Kidney epithelial cell (primary cell): ENCODE results near the gene ATF4. TPM values are rescaled to one million over a fixed set of nuclear protein-coding genes. Genes with fewer than 3 reads are reported as not detected.

ENCODE experiments used
- DNase-seq: peaks from one replicate; pipeline ENCODE4 v3.0.0-alpha.2; 2010; ENCODE audit warnings: low read depth
- H3K27me3 ChIP-seq: 2 replicates; pipeline ENCODE4 v1.6.0; 2011; ENCODE audit warnings: low read length; ENCODE audit not compliant: control insufficient read depth, insufficient read depth
- H3K36me3 ChIP-seq: 2 replicates; pipeline ENCODE4 v1.5.1; 2011; ENCODE audit warnings: low read length; ENCODE audit not compliant: control insufficient read depth, insufficient read depth
- H3K4me3 ChIP-seq: 2 replicates; pipeline ENCODE4 v1.5.1; 2011; ENCODE audit warnings: low read depth, mild to moderate bottlenecking, control low read depth, low read length
- total RNA-seq: library from RNA; depleted of rRNA; stranded (reverse); fragments of >200 nt; gene quantifications from 2 replicates; pipeline ENCODE4 v1.2.3, GENCODE V29; 2015
- TF ChIP-seq, protein P1 (sequence below): IDR thresholded peaks from 2 replicates; pipeline ENCODE4 v1.5.1; 2011; ENCODE audit warnings: mild to moderate bottlenecking, moderate library complexity, low read length, control low read depth, inconsistent platforms; ENCODE audit not compliant: insufficient read depth, poor library complexity, severe bottlenecking

ATF4 gene
- total RNA-seq, 1 donor from 2014 or later, result 763 TPM

DNA sequence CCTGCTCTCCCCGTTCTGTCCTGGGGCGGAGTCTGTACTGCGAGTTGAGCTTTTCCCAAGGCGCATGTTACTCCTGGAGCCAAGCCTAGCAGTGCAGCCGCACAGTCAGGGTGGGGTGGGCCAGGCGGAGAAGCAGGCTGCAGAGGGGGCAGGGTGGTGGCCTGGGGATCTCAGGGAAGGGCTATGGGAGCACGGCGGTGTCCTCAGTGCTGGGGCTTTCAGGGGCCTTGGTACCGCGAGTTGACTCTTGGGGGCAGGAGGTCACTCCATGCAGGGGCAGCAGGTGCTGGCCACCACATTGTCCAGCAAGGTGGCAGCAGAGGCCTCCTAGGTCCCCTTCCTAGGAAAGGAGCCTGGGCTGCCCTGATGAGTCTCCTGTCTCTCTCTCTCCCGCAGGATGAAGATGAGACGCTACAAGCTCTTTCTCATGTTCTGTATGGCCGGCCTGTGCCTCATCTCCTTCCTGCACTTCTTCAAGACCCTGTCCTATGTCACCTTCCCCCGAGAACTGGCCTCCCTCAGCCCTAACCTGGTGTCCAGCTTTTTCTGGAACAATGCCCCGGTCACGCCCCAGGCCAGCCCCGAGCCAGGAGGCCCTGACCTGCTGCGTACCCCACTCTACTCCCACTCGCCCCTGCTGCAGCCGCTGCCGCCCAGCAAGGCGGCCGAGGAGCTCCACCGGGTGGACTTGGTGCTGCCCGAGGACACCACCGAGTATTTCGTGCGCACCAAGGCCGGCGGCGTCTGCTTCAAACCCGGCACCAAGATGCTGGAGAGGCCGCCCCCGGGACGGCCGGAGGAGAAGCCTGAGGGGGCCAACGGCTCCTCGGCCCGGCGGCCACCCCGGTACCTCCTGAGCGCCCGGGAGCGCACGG, 33.2 kb upstream of the ATF4 start:
- Histone ChIP-seq H3K4me3 (no peak overlapping the region), H3K27me3 (peaks cover 2% of the 10 kb centered on the region), H3K36me3 (no peaks in the 10 kb centered on the region)
- TF ChIP-seq, protein P1, sequence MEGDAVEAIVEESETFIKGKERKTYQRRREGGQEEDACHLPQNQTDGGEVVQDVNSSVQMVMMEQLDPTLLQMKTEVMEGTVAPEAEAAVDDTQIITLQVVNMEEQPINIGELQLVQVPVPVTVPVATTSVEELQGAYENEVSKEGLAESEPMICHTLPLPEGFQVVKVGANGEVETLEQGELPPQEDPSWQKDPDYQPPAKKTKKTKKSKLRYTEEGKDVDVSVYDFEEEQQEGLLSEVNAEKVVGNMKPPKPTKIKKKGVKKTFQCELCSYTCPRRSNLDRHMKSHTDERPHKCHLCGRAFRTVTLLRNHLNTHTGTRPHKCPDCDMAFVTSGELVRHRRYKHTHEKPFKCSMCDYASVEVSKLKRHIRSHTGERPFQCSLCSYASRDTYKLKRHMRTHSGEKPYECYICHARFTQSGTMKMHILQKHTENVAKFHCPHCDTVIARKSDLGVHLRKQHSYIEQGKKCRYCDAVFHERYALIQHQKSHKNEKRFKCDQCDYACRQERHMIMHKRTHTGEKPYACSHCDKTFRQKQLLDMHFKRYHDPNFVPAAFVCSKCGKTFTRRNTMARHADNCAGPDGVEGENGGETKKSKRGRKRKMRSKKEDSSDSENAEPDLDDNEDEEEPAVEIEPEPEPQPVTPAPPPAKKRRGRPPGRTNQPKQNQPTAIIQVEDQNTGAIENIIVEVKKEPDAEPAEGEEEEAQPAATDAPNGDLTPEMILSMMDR, result no peak
- DNase-seq, result no peak

- DNase-seq, result no peak
- H3K27me3 ChIP-seq, result peaks cover 2% of the 10 kb centered on the region
- no peaks in the 10 kb centered on the region for H3K36me3 ChIP-seq
- no peak overlapping the region for H3K4me3 ChIP-seq
- TF ChIP-seq, protein P1, result no peak
Observed at GRCh38 chr22:39487826-39488520, 32.4 kb upstream of the ATF4 start.

DNA sequence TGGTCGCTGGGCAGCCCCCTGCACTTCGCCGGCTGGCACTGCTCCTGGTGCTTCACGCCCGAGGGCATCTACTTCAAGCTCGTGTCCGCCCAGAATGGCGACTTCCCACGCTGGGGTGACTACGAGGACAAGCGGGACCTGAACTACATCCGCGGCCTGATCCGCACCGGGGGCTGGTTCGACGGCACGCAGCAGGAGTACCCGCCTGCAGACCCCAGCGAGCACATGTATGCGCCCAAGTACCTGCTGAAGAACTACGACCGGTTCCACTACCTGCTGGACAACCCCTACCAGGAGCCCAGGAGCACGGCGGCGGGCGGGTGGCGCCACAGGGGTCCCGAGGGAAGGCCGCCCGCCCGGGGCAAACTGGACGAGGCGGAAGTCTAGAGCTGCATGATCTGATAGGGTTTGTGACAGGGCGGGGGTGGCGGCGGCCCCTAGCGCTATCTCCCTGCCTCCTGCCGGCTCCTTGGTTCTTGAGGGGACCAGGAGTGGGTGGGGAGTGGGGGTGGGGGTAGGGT, 31.7 kb upstream of the ATF4 start:
- TF ChIP-seq, protein P1, result no peak
- H3K27me3 ChIP-seq, result peaks cover 2% of the 10 kb centered on the region
- DNase-seq, result no peak
- no peaks in the 10 kb centered on the region for H3K36me3 ChIP-seq
- no peak overlapping the region for H3K4me3 ChIP-seq

DNA sequence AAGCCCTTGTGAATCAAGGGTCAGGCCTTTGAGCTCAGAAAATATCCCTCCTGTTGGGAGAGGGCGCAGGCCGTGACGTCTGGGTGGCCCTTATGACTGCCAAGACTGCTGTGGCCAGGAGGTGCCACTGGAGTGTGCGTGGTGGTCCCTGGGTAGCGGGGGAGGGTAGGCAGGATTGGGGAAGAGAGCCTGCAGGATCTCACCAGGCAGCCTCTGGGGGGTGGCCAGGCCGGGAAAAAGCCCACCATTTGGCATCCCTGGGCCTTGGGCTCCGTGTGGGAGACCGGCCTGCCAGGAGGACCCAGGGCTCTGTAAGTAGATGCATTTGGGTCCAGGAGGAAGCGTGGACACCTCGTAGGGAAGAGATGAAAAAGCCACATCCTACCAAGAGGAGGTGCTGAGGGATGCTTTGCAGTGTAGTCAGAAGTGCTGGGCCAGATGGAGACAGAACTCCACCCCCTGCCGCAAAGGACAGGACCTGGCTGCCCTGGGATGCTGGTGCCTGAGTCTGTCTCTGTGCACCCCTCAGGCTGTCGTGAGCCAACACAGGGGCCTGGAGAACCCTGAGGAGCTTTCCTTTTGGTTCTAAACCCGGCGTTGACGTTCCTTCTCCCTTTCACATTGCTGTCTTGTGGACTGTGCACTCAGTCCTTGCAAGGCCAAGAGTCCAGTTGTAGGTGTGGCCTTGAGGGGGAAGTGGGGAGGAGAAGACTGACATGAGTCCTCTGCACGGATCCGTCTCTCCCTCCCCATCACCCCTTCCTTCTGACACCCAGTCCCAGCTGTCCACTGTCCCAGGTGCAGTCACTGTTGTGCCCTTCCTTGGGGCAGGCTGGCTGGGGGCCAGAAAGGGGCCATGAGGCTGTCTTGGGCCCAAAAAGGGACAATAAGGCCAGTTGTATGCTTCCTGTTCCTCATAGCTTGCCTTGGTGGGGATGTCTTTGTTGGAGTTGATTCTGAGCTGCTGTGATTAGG, 31.0 kb upstream of the ATF4 start:
- Histone ChIP-seq H3K27me3 (no peaks in the 10 kb centered on the region), H3K4me3 (no peak overlapping the region), H3K36me3 (no peaks in the 10 kb centered on the region)
- no peak for DNase-seq
- TF ChIP-seq, protein P1, result no peak

DNA sequence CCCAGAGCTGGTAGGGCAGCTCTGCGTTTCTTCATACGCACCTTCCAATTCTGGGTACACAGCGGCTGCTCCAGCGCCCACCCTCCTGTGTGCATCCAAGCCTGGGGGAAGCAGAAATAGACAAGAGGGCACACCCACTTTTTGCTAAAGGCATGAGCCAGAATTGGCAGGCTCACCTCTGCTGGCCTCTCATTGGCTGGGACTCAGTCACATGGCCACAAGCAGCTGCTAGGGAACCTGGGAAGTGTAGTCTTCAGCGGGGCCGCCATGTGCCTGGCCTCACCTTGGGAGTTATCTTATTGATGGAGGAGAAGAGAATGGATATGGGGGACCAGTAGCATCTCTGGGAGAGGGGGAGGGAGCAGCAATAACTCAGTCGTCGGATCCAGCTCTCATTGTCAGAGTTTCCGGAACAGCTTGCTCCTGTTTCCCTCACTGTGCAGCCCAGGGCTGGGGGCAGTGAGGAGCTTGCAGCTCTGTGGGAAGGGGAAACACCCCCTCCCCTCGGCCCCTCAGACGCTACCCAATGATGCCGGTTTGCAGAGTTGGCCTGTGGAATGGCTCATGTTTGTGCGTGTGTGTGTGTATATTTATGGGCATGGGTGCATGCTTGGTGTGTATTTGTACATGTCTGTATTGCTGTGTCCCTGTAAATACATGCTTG, 30.1 kb upstream of the ATF4 start:
- TF ChIP-seq, protein P1, result no peak
- Histone ChIP-seq H3K36me3 (no peaks in the 10 kb centered on the region), H3K4me3 (no peak overlapping the region), H3K27me3 (no peaks in the 10 kb centered on the region)
- DNase-seq, result no peak
